Ishikawa (cell line): ENCODE data around the gene NCR3LG1.
A peak's percentile ranks its signal among the peaks of the same experiment; 100 is the strongest.

Experiments
- CEBPB ChIP-seq: IDR thresholded peaks from 2 replicates; pipeline ENCODE4 v1.6.1; 2012
- CREB1 ChIP-seq: IDR thresholded peaks from 2 replicates; pipeline ENCODE4 v1.6.1; 2012; ENCODE audit warnings: low read depth
- EGR1 ChIP-seq: IDR thresholded peaks from 2 replicates; pipeline ENCODE4 v1.6.1; 2012
- EP300 ChIP-seq: IDR thresholded peaks from 2 replicates; pipeline ENCODE4 v1.6.1; 2012; ENCODE audit warnings: borderline replicate concordance
- FOXM1 ChIP-seq: IDR thresholded peaks from 2 replicates; pipeline ENCODE4 v1.6.1; 2012; ENCODE audit warnings: low read depth, borderline replicate concordance
- MAX ChIP-seq: IDR thresholded peaks from 2 replicates; pipeline ENCODE4 v1.6.1; 2012
- NFIC ChIP-seq: IDR thresholded peaks from 2 replicates; pipeline ENCODE4 v1.6.1; 2012
- RAD21 ChIP-seq: IDR thresholded peaks from 2 replicates; pipeline ENCODE4 v1.6.1; 2012; ENCODE audit warnings: low read depth
- TAF1 ChIP-seq: IDR thresholded peaks from 2 replicates; pipeline ENCODE4 v1.6.1; 2012; ENCODE audit warnings: low read depth, mild to moderate bottlenecking
- TCF12 ChIP-seq: IDR thresholded peaks from 2 replicates; pipeline ENCODE4 v1.6.1; 2012; ENCODE audit warnings: low read depth
- TEAD4 ChIP-seq: IDR thresholded peaks from 2 replicates; pipeline ENCODE4 v1.6.1; 2012
- USF1 ChIP-seq: IDR thresholded peaks from 2 replicates; pipeline ENCODE4 v1.6.1; 2012
- YY1 ChIP-seq: IDR thresholded peaks from 2 replicates; pipeline ENCODE4 v1.6.1; 2012; ENCODE audit warnings: low read depth
- ZBTB7A ChIP-seq: IDR thresholded peaks from 2 replicates; pipeline ENCODE4 v1.6.1; 2012; ENCODE audit warnings: low read depth
- TF ChIP-seq, protein P1 (sequence below): IDR thresholded peaks from 2 replicates; pipeline ENCODE4 v1.6.1; 2012; ENCODE audit warnings: low read depth, mild to moderate bottlenecking

Gene NCR3LG1

GRCh38 chr11:17386331-17387084 is 34.9 kb downstream of the NCR3LG1 start:
- TF ChIP-seq ZBTB7A (no peak), CEBPB (no peak), TEAD4 (0 out of 2 replicates have a peak, but pooled peaks have one; percentile 6), EP300 (no peak), YY1 (no peak), FOXM1 (no peak), USF1 (no peak), NFIC (no peak), TCF12 (no peak), CREB1 (no peak), MAX (peak; percentile 24; the same call in 1 of the 2 replicates), TAF1 (no peak), EGR1 (no peak), RAD21 (peak; percentile 60)
- TF ChIP-seq, protein P1, sequence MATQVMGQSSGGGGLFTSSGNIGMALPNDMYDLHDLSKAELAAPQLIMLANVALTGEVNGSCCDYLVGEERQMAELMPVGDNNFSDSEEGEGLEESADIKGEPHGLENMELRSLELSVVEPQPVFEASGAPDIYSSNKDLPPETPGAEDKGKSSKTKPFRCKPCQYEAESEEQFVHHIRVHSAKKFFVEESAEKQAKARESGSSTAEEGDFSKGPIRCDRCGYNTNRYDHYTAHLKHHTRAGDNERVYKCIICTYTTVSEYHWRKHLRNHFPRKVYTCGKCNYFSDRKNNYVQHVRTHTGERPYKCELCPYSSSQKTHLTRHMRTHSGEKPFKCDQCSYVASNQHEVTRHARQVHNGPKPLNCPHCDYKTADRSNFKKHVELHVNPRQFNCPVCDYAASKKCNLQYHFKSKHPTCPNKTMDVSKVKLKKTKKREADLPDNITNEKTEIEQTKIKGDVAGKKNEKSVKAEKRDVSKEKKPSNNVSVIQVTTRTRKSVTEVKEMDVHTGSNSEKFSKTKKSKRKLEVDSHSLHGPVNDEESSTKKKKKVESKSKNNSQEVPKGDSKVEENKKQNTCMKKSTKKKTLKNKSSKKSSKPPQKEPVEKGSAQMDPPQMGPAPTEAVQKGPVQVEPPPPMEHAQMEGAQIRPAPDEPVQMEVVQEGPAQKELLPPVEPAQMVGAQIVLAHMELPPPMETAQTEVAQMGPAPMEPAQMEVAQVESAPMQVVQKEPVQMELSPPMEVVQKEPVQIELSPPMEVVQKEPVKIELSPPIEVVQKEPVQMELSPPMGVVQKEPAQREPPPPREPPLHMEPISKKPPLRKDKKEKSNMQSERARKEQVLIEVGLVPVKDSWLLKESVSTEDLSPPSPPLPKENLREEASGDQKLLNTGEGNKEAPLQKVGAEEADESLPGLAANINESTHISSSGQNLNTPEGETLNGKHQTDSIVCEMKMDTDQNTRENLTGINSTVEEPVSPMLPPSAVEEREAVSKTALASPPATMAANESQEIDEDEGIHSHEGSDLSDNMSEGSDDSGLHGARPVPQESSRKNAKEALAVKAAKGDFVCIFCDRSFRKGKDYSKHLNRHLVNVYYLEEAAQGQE = no peak

GRCh38 chr11:17387254-17387653 is 35.7 kb downstream of the NCR3LG1 start:
- TF ChIP-seq CREB1 = no peak
- no peak for TF ChIP-seq MAX
- TF ChIP-seq TEAD4 = no peak
- TF ChIP-seq EP300 = no peak
- TF ChIP-seq USF1 = no peak
- no peak for TF ChIP-seq CEBPB
- no peak for TF ChIP-seq YY1
- no peak for TF ChIP-seq TCF12
- TF ChIP-seq, protein P1 = no peak
- no peak for TF ChIP-seq ZBTB7A
- TF ChIP-seq NFIC = no peak
- TF ChIP-seq EGR1 = no peak
- no peak for TF ChIP-seq FOXM1
- TF ChIP-seq RAD21 = no peak
- no peak for TF ChIP-seq TAF1

DNA sequence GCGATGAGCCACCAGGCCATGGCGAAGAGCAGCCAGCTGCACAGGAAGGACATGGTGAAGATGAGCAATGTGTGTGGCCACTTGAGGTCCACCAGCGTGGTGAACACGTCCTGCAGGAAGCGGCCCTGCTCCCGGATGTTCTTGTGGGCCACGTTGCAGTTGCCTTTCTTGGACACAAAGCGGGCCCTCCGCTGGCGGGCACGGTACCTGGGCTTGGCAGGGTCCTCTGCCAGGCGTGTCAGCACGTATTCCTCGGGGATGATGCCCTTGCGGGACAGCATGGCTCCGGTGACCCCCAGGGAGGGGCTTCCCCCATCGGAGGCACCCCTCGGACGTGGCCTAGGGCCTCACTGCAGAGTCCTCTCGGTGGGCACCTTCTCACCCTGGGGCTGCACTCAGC is 36.2 kb downstream of the NCR3LG1 start:
- no peak for TF ChIP-seq MAX
- no peak for TF ChIP-seq USF1

GRCh38 chr11:17388609-17389210 is 37.1 kb downstream of the NCR3LG1 start, which contains the start of gene KCNJ11:
Gene KCNJ11 (minus strand): TSS chr11:17388659. CDS start chr11:17388091, 568 bp downstream.
- no peak for TF ChIP-seq FOXM1
- TF ChIP-seq EGR1 = no peak
- TF ChIP-seq ZBTB7A = peak; percentile 73; the same call in 1 of the 2 replicates
- TF ChIP-seq CREB1 = no peak

GRCh38 chr11:17389211-17389956 is 37.8 kb downstream of the NCR3LG1 start:
- TF ChIP-seq EP300 = 0 out of 2 replicates have a peak, but pooled peaks have one; percentile 21
- TF ChIP-seq YY1 = peak; percentile 29; the same call in 1 of the 2 replicates
- TF ChIP-seq RAD21 = peak; percentile 30; the same call in 1 of the 2 replicates
- TF ChIP-seq FOXM1 = no peak
- TF ChIP-seq ZBTB7A = peak; percentile 93
- no peak for TF ChIP-seq CREB1
- TF ChIP-seq EGR1 = peak; percentile 53; the same call in 1 of the 2 replicates
- TF ChIP-seq, protein P1 = no peak
- no peak for TF ChIP-seq NFIC
- 0 out of 2 replicates have a peak, but pooled peaks have one; percentile 37 for TF ChIP-seq TCF12
- 0 out of 2 replicates have a peak, but pooled peaks have one; percentile 3 for TF ChIP-seq USF1
- TF ChIP-seq TEAD4 = no peak
- TF ChIP-seq TAF1 = no peak
- TF ChIP-seq CEBPB = no peak
- TF ChIP-seq MAX = peak; percentile 40; the same call in 1 of the 2 replicates
